ENCODE measurements around the gene PLCD4.

DNA sequence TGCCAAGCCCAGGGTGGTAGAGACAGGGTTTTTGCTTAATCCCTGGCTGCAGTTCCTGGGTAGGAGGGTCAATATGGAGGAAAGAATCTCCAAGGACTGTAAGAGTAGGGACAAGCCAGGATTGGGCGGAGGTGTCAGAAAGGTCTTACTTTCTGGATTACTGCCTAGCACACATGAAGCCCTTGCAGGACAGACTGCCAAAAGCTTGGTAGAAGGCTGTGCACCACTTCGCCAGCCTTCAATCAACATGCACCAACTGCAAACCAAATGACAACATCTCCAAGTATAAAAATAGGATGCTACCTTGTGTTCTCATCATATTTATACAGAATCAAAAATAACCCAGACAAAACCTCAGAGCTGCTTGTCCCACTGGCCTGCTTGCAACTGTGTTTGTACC lies 48.1 kb downstream of the PLCD4 start:
- TF ChIP-seq, protein P1, sequence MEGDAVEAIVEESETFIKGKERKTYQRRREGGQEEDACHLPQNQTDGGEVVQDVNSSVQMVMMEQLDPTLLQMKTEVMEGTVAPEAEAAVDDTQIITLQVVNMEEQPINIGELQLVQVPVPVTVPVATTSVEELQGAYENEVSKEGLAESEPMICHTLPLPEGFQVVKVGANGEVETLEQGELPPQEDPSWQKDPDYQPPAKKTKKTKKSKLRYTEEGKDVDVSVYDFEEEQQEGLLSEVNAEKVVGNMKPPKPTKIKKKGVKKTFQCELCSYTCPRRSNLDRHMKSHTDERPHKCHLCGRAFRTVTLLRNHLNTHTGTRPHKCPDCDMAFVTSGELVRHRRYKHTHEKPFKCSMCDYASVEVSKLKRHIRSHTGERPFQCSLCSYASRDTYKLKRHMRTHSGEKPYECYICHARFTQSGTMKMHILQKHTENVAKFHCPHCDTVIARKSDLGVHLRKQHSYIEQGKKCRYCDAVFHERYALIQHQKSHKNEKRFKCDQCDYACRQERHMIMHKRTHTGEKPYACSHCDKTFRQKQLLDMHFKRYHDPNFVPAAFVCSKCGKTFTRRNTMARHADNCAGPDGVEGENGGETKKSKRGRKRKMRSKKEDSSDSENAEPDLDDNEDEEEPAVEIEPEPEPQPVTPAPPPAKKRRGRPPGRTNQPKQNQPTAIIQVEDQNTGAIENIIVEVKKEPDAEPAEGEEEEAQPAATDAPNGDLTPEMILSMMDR (IDR thresholded peaks at IDR 0.05; ENCODE audit: low read depth, low read length): no peak
- TF ChIP-seq EZH2phosphoT487 (IDR thresholded peaks at IDR 0.05; ENCODE audit: low read depth): no peak

Measured in OCI-LY3 (cell line).